Activated naive CD8-positive, alpha-beta T cell treated with anti-CD3 and anti-CD28 coated beads, Interleukin-2, amount 10 ng/mL, durations not matched to agents 7 days and 5 days (primary cell): ENCODE measurements around the gene RSAD2. TPM values are rescaled to one million over a fixed set of nuclear protein-coding genes. Genes with fewer than 3 reads are reported as not detected.

Source experiments
- ATAC-seq: fragments of 150-1000 bp; cut with Tn5 transposase; one replicate; pipeline ENCODE4 v1.10.0; 2021; ENCODE audit warnings: low read depth, moderate library complexity
- POLR2A ChIA-PET: fragments of 350-600 bp; sonication (Branson Sonifier 250); formaldehyde crosslinking; loops from one replicate; lab custom pipeline; 2021; ENCODE audit warnings: antibody characterized with exemption; lab: Charles Lee
- DNase-seq: peaks from one replicate; pipeline ENCODE4 v3.0.0; 2021
- H3K27ac Mint-ChIP-seq: one replicate; pipeline ENCODE4 v1.8.0; 2022; ENCODE audit warnings: mild to moderate bottlenecking, mixed read lengths
- H3K27me3 Mint-ChIP-seq: one replicate; pipeline ENCODE4 v1.8.0; 2022; ENCODE audit warnings: mild to moderate bottlenecking, moderate library complexity, mixed read lengths
- H3K36me3 Mint-ChIP-seq: one replicate; pipeline ENCODE4 v1.8.0; 2021; ENCODE audit warnings: mild to moderate bottlenecking, mixed read lengths
- H3K4me1 Mint-ChIP-seq: one replicate; pipeline ENCODE4 v1.8.0; 2021; ENCODE audit warnings: mixed read lengths
- H3K4me3 Mint-ChIP-seq: one replicate; pipeline ENCODE4 v1.8.0; 2022; ENCODE audit warnings: mild to moderate bottlenecking, moderate library complexity, mixed read lengths
- H3K9me3 Mint-ChIP-seq: one replicate; pipeline ENCODE4 v1.8.0; 2021; ENCODE audit warnings: mixed read lengths
- total RNA-seq, 2 experiments: library from RNA; stranded (reverse); gene quantifications; one replicate each; pipeline ENCODE4 v1.2.3, GENCODE V29; 2021

RSAD2 gene
- total RNA-seq, 2 experiments from 2014 or later, result 104 to 105 TPM

DNA sequence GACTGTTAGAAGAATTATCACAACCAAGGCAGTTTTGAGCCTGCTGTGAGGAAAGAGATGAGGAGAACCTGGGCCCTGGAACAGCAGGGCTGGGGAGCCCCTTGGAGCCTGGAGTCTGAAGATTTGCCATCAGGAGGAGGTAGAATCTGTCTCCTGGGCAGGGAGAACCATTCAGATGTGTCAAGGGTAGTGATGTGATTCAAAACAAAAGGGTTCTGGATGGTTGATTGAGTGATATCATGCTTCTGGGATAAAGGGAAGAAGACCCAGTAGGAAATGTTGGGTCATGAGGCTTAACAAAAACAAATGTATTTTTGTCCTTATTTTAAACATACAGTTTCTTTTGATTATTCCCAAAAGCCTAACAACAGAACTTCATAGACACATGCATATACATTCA is 68.2 kb downstream of the RSAD2 start:
- DNase-seq, result no peak
- no peak for ATAC-seq
- POLR2A ChIA-PET, result no interaction called here
- Mint-ChIP-seq H3K9me3 (no peaks in the 10 kb centered on the region), H3K36me3 (peaks cover 58% of the 10 kb centered on the region), H3K27me3 (no peaks in the 10 kb centered on the region), H3K4me1 (peaks cover 38% of the 10 kb centered on the region), H3K27ac (peak overlapping the region; percentile 8), H3K4me3 (no peak overlapping the region)

DNA sequence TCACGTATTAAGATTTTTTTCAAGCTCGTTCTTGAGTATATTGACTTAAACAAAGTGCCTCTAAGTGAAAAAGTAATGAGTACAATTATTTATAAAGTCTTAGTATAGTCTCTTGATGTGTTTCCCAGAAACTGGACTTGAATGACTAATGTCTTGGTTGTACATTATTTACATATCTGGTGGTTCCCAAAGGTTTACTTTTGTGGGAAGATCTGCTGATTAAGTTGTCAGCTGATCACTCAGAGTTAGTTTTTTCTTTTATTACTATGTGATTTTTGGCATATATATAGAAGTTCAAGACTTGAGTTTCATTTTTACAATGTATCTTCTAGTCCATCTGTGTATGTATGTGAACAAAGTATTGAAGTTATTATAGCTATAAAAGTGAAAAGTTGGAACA is 69.1 kb downstream of the RSAD2 start:
- H3K4me3 Mint-ChIP-seq, result no peak overlapping the region
- no peak for ATAC-seq
- POLR2A ChIA-PET, result no interaction called here
- no peaks in the 10 kb centered on the region for H3K9me3 Mint-ChIP-seq
- no peaks in the 10 kb centered on the region for H3K27me3 Mint-ChIP-seq
- H3K27ac Mint-ChIP-seq, result no peak overlapping the region
- no peak for DNase-seq
- H3K36me3 Mint-ChIP-seq, result peaks cover 53% of the 10 kb centered on the region
- peaks cover 36% of the 10 kb centered on the region for H3K4me1 Mint-ChIP-seq

Other genes starting within 250 kb of the RSAD2 start
- gene CMPK2, start 11.9 kb upstream of the RSAD2 start, total RNA-seq, result 100 to 1,000 TPM; 102 to 106 TPM
- 10 to 100 TPM; 78.7 to 91.1 TPM for gene RNF144A, start 39.6 kb downstream of the RSAD2 start, total RNA-seq